ENCODE results near the gene USP11.

USP11 gene

DNA sequence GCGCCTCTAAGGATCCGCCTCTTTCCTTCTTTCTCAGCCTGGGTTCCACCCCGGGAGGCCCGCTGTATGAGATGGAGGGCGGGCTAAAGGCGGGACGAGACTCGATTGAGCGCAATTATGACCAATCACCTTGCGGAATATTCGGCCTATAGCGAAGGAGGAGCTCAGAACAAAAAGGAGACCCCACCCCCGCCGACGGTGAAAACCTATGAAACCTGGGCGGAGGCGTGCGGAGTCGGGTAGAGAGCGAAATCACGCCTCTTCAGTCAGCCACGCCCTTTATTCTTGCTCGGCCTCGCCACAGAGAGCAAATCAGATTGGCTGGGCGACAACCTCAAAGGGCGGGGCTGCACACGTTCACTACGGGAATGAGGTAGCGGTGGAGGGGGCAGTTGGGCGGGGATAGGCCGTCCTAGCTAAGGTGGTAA, 14.9 kb upstream of the USP11 start:
- H3K4me3 ChIP-seq (ENCODE audit: low read length), result peak overlapping the region; percentile 59
- TF ChIP-seq, protein P1, sequence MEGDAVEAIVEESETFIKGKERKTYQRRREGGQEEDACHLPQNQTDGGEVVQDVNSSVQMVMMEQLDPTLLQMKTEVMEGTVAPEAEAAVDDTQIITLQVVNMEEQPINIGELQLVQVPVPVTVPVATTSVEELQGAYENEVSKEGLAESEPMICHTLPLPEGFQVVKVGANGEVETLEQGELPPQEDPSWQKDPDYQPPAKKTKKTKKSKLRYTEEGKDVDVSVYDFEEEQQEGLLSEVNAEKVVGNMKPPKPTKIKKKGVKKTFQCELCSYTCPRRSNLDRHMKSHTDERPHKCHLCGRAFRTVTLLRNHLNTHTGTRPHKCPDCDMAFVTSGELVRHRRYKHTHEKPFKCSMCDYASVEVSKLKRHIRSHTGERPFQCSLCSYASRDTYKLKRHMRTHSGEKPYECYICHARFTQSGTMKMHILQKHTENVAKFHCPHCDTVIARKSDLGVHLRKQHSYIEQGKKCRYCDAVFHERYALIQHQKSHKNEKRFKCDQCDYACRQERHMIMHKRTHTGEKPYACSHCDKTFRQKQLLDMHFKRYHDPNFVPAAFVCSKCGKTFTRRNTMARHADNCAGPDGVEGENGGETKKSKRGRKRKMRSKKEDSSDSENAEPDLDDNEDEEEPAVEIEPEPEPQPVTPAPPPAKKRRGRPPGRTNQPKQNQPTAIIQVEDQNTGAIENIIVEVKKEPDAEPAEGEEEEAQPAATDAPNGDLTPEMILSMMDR (IDR thresholded peaks at IDR 0.05; ENCODE audit: insufficient read depth, low read depth, low read length, missing control alignments), result no peak
- peak; percentile 97 for DNase-seq (ENCODE audit: low read depth)

DNA sequence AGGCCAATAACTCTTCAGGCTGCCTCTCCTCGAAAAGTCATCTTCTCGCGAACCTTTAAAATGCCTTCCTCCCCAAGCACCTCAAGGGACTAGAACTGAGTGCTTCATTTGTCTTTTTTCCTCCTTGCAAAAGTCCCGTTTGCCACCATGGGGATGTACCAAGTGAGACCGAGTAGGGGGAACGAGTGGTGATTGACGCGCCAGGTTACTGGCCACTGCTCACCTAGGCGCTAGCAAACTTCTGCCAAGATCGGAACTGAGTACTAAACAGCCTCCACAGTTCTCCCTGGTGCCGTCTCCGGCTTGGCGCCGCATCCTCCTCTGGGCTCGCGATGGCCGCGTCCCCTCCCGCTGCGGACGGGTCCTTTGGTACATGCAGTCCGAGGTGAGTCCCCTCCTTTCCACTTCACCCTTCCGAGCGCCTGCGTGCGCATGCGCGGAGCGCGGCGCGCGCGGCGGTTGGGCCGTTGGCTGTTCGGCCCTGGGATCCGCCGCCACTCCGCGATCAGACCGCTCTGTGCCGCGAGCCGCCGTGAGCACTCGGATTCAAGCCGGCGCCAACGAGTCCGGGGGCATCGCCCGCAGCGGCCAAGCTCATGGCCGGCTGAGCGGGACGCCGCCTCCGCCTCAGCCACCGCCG, 14.4 kb upstream of the USP11 start, which contains the start of gene CDK16:
CDK16 (plus strand) TSS at position 402 of the 640 bp plus-strand sequence. CDS start 4,877 bp downstream, outside the sequence.
- peak; percentile 72 for DNase-seq (ENCODE audit: low read depth)
- peak within 1 kb of the TSS; percentile 59 for H3K4me3 ChIP-seq (ENCODE audit: low read length)
- TF ChIP-seq, protein P1 (IDR thresholded peaks at IDR 0.05; ENCODE audit: insufficient read depth, low read depth, low read length, missing control alignments), result no peak

DNA sequence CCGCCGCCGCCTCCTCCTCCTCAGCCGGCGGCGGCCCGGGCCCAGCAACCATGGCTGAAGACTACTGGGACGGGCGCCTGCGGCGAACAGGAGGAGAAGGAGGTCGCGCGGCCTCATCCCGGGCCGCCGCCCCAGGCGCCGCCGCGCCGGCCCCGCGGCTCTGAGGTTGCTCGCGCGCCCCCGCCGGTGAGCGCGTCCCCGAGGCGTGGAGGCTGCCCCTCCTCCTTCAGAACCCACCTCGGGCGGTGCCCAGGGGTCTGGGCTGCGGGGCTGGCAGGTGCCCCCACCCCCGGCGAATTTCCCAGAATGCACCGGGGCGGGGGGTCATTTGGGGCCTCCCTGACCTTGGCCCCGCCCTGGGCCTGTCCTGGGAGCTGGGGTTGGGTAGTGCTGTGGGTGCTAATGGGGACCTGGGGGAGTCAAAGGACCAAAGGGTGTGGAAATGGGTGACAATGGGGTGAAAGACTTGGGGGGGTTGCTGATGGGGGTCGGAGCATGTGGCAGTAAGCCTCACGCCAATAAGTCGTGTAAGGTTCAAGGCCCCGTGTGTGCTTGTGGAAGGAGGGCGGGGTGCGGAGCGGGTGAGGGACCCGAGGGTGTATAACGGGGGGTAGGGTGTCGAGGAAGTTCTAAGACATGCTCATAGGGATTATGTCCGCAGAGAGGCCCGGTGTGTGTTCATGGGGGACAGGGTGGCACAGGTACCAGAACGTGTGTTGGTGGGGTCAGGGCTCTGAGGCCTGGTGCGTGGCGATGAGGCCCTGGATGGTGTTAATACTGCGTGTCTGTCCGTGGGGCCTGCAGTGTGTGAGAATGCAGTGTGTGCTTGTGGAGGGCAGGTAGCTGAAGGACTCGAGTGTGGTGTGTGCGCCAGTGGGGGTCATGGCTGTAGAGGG, 13.6 kb upstream of the USP11 start:
- TF ChIP-seq, protein P1 (IDR thresholded peaks at IDR 0.05; ENCODE audit: insufficient read depth, low read depth, low read length, missing control alignments), result no peak
- no peak for DNase-seq (ENCODE audit: low read depth)
- H3K4me3 ChIP-seq (ENCODE audit: low read length), result peak overlapping the region; percentile 59

DNA sequence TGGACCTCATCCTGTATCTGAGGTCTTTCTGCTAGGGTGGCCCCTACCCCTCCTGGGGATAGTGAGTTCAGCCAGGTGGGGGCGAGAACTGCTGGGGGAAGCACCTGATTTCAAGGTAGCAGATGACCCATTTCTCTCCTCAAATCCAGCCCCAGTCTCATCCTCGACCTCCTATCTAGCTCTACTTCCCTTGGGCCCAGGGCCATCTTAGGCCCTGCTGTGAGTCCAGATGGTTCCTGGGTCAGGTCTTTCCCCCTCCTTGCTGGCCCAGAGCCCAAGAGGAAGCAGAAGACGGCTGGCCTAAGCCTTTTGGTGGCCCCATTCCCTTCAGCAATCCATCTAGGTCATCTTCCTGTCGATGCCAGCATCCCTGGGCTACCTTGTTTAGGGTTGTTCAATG, 11.1 kb upstream of the USP11 start:
- DNase-seq (ENCODE audit: low read depth), result no peak
- TF ChIP-seq, protein P1 (IDR thresholded peaks at IDR 0.05; ENCODE audit: insufficient read depth, low read depth, low read length, missing control alignments), result no peak
- H3K4me3 ChIP-seq (ENCODE audit: low read length), result no peak overlapping the region

DNA sequence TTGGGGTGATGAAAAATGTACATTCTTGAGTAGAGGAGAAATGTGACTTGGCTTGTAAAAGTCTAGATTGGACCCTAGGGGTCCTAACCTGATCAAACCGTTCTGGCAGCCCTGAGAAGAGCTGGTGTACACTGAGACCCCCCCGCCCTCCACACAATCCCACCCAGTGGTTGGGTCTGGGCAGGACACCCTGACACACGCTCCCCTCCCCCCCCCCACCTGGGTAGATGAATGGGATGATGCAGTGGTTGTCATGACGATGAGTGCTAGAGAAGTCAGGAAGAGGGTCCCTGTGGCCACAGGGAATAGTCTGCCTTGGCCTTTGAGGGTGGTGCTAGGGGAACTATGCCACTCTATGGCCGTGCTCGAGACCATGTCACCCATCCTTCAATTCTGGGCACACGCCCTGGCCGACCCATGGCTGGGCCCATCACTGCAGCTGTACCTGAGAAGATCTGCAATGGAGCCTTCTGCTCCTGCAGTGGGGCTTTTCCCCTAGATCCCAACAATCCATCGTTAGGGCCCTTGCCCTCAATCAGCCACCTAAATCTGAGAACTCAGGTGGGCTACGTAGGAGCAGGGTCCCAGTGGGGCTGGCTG, 10.0 kb upstream of the USP11 start:
- no peak overlapping the region for H3K4me3 ChIP-seq (ENCODE audit: low read length)
- TF ChIP-seq, protein P1 (IDR thresholded peaks at IDR 0.05; ENCODE audit: insufficient read depth, low read depth, low read length, missing control alignments), result no peak
- DNase-seq (ENCODE audit: low read depth), result no peak

DNA sequence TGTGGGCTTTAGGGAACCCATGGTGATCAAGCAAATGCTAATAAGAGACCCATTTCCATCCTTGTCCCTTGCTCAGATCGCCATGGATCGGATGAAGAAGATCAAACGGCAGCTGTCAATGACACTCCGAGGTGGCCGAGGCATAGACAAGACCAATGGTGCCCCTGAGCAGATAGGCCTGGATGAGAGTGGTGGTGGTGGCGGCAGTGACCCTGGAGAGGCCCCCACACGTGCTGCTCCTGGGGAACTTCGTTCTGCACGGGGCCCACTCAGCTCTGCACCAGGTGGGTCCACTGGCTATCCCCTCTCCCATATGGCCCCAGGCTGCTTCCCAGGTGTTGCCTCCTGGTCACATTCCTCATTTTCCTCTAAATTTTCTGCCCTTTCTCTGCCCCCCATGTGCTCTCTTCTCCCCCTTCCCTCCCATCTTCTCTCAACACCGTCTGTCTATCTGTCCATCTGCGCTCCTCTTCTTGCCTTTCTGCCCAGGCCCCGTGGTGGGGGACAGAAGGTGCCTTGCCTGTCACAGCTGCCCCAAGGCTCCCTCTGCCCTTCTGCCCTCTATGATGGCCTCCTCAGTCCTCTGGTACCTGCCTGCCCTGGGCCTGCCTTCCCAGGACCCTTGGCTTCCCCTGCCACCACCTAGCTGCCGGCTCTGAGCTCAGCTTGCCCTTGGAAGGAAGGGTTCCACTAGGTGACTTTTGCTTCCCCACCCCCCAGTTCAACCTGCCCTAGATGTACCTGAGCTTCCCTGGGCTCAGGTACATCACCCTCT, 9.1 kb upstream of the USP11 start:
- TF ChIP-seq, protein P1 (IDR thresholded peaks at IDR 0.05; ENCODE audit: insufficient read depth, low read depth, low read length, missing control alignments), result no peak
- no peak for DNase-seq (ENCODE audit: low read depth)
- H3K4me3 ChIP-seq (ENCODE audit: low read length), result no peak overlapping the region

Measured in epithelial cell of esophagus (primary cell).